Measurements from ENCODE around the gene MED29. TPM values are rescaled to one million over a fixed set of nuclear protein-coding genes. Genes with fewer than 3 reads are reported as not detected.

Gene MED29
- total and polyA plus RNA-seq, 10 of the 15 experiments (the other 5 are each of a cell fraction or from before 2014, with no cell fraction given) = 3.2 to 36.6 (median 22.8) TPM

- TF ChIP-seq CEBPZ (IDR thresholded peaks at IDR 0.05; ENCODE audit: low read depth, low read length) (no peak), IRF3 (IDR thresholded peaks at IDR 0.05) (no peak), MXI1 (IDR thresholded peaks at IDR 0.05; ENCODE audit: low read depth, low read length) (no peak; the same call in 1 of the 2 replicates), CBX3 (IDR thresholded peaks at IDR 0.05; ENCODE audit: borderline replicate concordance, low read depth) (no peak), ZNF384 (IDR thresholded peaks at IDR 0.05; ENCODE audit: borderline replicate concordance, low read depth, low read length) (0 out of 2 replicates have a peak, but pooled peaks have one; percentile 2), TCF7 (IDR thresholded peaks at IDR 0.05; ENCODE audit: borderline replicate concordance) (no peak), BCL3 (IDR thresholded peaks at IDR 0.05; ENCODE audit: borderline replicate concordance, insufficient read depth, low read depth, low read length, poor library complexity, severe bottlenecking) (peak; percentile 85), CBFB (IDR thresholded peaks at IDR 0.05; ENCODE audit: low read depth) (no peak), SP1 (IDR thresholded peaks at IDR 0.05; ENCODE audit: low read depth, low read length) (peak; percentile 71), EED (IDR thresholded peaks at IDR 0.05; ENCODE audit: low read depth) (peak; percentile 69; the same call in 1 of the 2 replicates), POLR2AphosphoS2 (IDR thresholded peaks at IDR 0.05; ENCODE audit: low read depth, low read length) (no peak; the same call in 1 of the 2 replicates), ZNF217 (IDR thresholded peaks at IDR 0.05) (0 out of 2 replicates have a peak, but pooled peaks have one; percentile 36), BCL11A (IDR thresholded peaks at IDR 0.05; ENCODE audit: low read depth, low read length) (peak; percentile 63), KDM1A (IDR thresholded peaks at IDR 0.05; ENCODE audit: borderline replicate concordance) (no peak)
- TF ChIP-seq, protein P1, sequence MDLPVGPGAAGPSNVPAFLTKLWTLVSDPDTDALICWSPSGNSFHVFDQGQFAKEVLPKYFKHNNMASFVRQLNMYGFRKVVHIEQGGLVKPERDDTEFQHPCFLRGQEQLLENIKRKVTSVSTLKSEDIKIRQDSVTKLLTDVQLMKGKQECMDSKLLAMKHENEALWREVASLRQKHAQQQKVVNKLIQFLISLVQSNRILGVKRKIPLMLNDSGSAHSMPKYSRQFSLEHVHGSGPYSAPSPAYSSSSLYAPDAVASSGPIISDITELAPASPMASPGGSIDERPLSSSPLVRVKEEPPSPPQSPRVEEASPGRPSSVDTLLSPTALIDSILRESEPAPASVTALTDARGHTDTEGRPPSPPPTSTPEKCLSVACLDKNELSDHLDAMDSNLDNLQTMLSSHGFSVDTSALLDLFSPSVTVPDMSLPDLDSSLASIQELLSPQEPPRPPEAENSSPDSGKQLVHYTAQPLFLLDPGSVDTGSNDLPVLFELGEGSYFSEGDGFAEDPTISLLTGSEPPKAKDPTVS (IDR thresholded peaks at IDR 0.05; ENCODE audit: low read depth, low read length) = no peak; the same call in 1 of the 2 replicates
- TF ChIP-seq, protein P2, sequence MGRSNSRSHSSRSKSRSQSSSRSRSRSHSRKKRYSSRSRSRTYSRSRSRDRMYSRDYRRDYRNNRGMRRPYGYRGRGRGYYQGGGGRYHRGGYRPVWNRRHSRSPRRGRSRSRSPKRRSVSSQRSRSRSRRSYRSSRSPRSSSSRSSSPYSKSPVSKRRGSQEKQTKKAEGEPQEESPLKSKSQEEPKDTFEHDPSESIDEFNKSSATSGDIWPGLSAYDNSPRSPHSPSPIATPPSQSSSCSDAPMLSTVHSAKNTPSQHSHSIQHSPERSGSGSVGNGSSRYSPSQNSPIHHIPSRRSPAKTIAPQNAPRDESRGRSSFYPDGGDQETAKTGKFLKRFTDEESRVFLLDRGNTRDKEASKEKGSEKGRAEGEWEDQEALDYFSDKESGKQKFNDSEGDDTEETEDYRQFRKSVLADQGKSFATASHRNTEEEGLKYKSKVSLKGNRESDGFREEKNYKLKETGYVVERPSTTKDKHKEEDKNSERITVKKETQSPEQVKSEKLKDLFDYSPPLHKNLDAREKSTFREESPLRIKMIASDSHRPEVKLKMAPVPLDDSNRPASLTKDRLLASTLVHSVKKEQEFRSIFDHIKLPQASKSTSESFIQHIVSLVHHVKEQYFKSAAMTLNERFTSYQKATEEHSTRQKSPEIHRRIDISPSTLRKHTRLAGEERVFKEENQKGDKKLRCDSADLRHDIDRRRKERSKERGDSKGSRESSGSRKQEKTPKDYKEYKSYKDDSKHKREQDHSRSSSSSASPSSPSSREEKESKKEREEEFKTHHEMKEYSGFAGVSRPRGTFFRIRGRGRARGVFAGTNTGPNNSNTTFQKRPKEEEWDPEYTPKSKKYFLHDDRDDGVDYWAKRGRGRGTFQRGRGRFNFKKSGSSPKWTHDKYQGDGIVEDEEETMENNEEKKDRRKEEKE (IDR thresholded peaks at IDR 0.05) = peak; percentile 82
- TF ChIP-seq, protein P3, sequence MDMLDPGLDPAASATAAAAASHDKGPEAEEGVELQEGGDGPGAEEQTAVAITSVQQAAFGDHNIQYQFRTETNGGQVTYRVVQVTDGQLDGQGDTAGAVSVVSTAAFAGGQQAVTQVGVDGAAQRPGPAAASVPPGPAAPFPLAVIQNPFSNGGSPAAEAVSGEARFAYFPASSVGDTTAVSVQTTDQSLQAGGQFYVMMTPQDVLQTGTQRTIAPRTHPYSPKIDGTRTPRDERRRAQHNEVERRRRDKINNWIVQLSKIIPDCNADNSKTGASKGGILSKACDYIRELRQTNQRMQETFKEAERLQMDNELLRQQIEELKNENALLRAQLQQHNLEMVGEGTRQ (IDR thresholded peaks at IDR 0.05; ENCODE audit: borderline replicate concordance, low read depth, low read length) = no peak
These were observed 12.4 kb downstream of the MED29 start (continued) for GRCh38 chr19:39403331-39404312.

All from GM12878 (cell line).